Measurements from ENCODE around the gene ASZ1. TPM values are rescaled to one million over a fixed set of nuclear protein-coding genes. Genes with fewer than 3 reads are reported as not detected.

The ASZ1 gene
- total RNA-seq, 1 experiment from 2014 or later, result not detected

DNA sequence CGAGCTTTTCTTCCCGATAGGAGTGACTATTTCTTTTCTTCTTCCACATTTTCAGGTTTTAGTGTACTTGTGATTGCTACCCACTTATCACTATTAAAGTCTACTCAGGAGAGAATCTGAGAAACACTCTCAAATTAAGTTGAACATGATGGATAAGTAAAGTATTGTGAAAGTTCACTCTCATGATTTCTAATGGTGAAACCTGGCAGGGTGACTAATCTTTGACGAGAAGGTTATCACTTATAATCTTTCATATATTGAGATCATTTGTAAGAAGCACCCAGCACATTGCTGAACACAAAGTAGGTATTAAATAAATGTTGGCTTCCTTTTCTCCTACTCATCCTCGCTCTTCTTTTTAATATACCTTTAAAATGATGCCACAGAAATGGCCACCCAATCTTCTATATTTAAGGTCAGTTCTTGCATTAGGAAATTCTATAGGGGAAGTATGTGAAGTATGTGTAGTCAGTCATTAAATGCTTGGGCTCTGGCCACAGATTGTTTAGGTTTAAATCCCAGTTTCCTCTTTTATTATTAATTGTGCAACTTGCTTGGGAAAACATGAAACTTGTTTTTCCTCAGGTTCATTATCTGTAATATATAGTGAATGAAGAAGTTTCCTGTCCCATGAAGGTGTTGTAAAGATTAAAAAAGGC lies 49.4 kb upstream of the ASZ1 start:
- H3K4me1 ChIP-seq (ENCODE audit: insufficient read depth, low read length), result no peaks in the 10 kb centered on the region
- H4K5ac ChIP-seq (ENCODE audit: insufficient read length, low read depth, low read length), result no peak overlapping the region
- Mint-ChIP-seq H3K27ac (no peak overlapping the region), H3K4me1 (peaks cover 17 to 28% of the 10 kb centered on the region in 2 experiments), H3K36me3 (ENCODE audit: insufficient read depth in 1 of 3, low read depth in 3 of 3) (no peaks in the 10 kb centered on the region), H3K27me3 (ENCODE audit: low read depth) (peaks cover 45% of the 10 kb centered on the region), H3K9me3 (no peaks in the 10 kb centered on the region), H3K4me3 (no peak overlapping the region)
- no peak for TF ChIP-seq CTCF (conservative IDR thresholded peaks at IDR 0.05)
- no peaks in the 10 kb centered on the region for H3K9me3 ChIP-seq (ENCODE audit: control insufficient read depth, low read depth, low read length)
- H4K20me1 ChIP-seq (ENCODE audit: control insufficient read depth, insufficient read depth, insufficient read length), result no peaks in the 10 kb centered on the region
- H2AFZ ChIP-seq (ENCODE audit: low read length), result no peak overlapping the region
- no peak overlapping the region for H3K56ac ChIP-seq (ENCODE audit: insufficient read length, low read depth, low read length)
- peaks cover 14% of the 10 kb centered on the region for H3K23me2 ChIP-seq (ENCODE audit: insufficient read length, low read depth, low read length, poor library complexity, severe bottlenecking)
- no peak overlapping the region for H3K27ac ChIP-seq (ENCODE audit: insufficient read length, low read depth, low read length)
- no peak overlapping the region for H3K14ac ChIP-seq (ENCODE audit: insufficient read depth, low read length)
- no peak overlapping the region for H2BK15ac ChIP-seq (ENCODE audit: low read depth, low read length)
- no peak overlapping the region for H2BK5ac ChIP-seq (ENCODE audit: insufficient read length, low read length)
- no peak for DNase-seq
- no peak overlapping the region for H3K23ac ChIP-seq (ENCODE audit: insufficient read length, low read depth, low read length)
- no peak overlapping the region for H3K18ac ChIP-seq (ENCODE audit: insufficient read length, low read depth, low read length)
- H3K4ac ChIP-seq (ENCODE audit: low read depth, low read length), result no peak overlapping the region
- no peak overlapping the region for H2BK12ac ChIP-seq (ENCODE audit: insufficient read length, low read depth, low read length)
- H3K9ac ChIP-seq (ENCODE audit: extremely low read depth, insufficient read length, low read length), result no peak overlapping the region
- no peak overlapping the region for H2BK20ac ChIP-seq (ENCODE audit: low read depth, low read length, poor library complexity, severe bottlenecking)
- no peak overlapping the region for H2BK120ac ChIP-seq (ENCODE audit: low read depth, low read length, poor library complexity, severe bottlenecking)
- no CpG with 5 or more reads among the region's 4 CpGs for WGBS (ENCODE audit: extremely low coverage, insufficient read length, low lambda C conversion rate)
- no peak overlapping the region for H4K8ac ChIP-seq (replicated peaks; ENCODE audit: insufficient read length, low read depth, low read length)
- no peak overlapping the region for H2AK5ac ChIP-seq (ENCODE audit: insufficient read length, low read length)
- no peaks in the 10 kb centered on the region; the same call in 1 of the 2 replicates for H3K27me3 ChIP-seq (ENCODE audit: insufficient read depth, low read length)
- no peaks in the 10 kb centered on the region for H3K79me2 ChIP-seq (ENCODE audit: insufficient read depth, low read length)
- no peak overlapping the region for H4K91ac ChIP-seq (ENCODE audit: insufficient read length, low read depth, low read length)
- H3K79me1 ChIP-seq (ENCODE audit: insufficient read depth, low read depth, low read length, poor library complexity, severe bottlenecking), result no peaks in the 10 kb centered on the region
- no peak overlapping the region for H3T11ph ChIP-seq (ENCODE audit: low read length)
- no peak overlapping the region for H3K4me2 ChIP-seq (ENCODE audit: insufficient read depth, insufficient read length, low read length)
